ACC112 (cell line): ENCODE data around the gene CRLF1.

Experiments used
- H2AFZ ChIP-seq: fragments of 200-600 bp; sonication (generic); one replicate; pipeline ENCODE4 v1.6.0; 2017; ENCODE audit warnings: antibody characterized with exemption, low read length; ENCODE audit not compliant: unreplicated experiment
- H3K27ac ChIP-seq: fragments of 200-600 bp; sonication (generic); 2 replicates; pipeline ENCODE4 v1.5.1; 2014; ENCODE audit warnings: low read depth, mild to moderate bottlenecking, antibody characterized with exemption, low read length, moderate library complexity
- H3K27me3 ChIP-seq: fragments of 200-600 bp; sonication (generic); 2 replicates; pipeline ENCODE4 v1.6.1; 2014; ENCODE audit warnings: mild to moderate bottlenecking, antibody characterized with exemption, low read length, moderate library complexity, mixed read lengths; ENCODE audit not compliant: insufficient read depth
- H3K36me3 ChIP-seq: fragments of 200-600 bp; sonication (generic); 2 replicates; pipeline ENCODE4 v1.6.1; 2016; ENCODE audit warnings: mild to moderate bottlenecking, antibody characterized with exemption, low read length, moderate library complexity, mixed read lengths; ENCODE audit not compliant: insufficient read depth
- H3K4me1 ChIP-seq: fragments of 200-600 bp; sonication (generic); one replicate; pipeline ENCODE4 v1.6.1; 2016; ENCODE audit warnings: low read length, mixed read lengths; ENCODE audit not compliant: insufficient read depth, unreplicated experiment, control insufficient read depth
- H3K4me3 ChIP-seq: fragments of 200-600 bp; sonication (generic); 2 replicates; pipeline ENCODE4 v1.5.1; 2014; ENCODE audit warnings: mild to moderate bottlenecking, low read depth, low read length
- H3K79me2 ChIP-seq: fragments of 200-600 bp; sonication (generic); one replicate; pipeline ENCODE4 v1.6.0; 2016; ENCODE audit warnings: low read length; ENCODE audit not compliant: control insufficient read depth, unreplicated experiment, insufficient read depth

CRLF1 gene

GRCh38 chr19:18589380-18590272, 17.0 kb downstream of the CRLF1 start:
- Histone ChIP-seq H2AFZ (peak overlapping the region; percentile 87), H3K4me1 (peaks cover 5% of the 10 kb centered on the region), H3K27me3 (no peaks in the 10 kb centered on the region), H3K4me3 (peak overlapping the region; percentile 89), H3K27ac (peak overlapping the region; percentile 64), H3K36me3 (no peaks in the 10 kb centered on the region), H3K79me2 (no peaks in the 10 kb centered on the region)

GRCh38 chr19:18588611-18589379, 17.8 kb downstream of the CRLF1 start, which contains the start of gene REX1BD:
REX1BD (plus strand) TSS chr19:18588798; CDS start chr19:18588802, 4 bp downstream.
- peak within 1 kb of the TSS; percentile 87 for H2AFZ ChIP-seq
- peak within 1 kb of the TSS; percentile 89 for H3K4me3 ChIP-seq
- no peaks in the 10 kb centered on the region for H3K36me3 ChIP-seq
- no peaks in the 10 kb centered on the region for H3K27me3 ChIP-seq
- H3K27ac ChIP-seq: peak within 1 kb of the TSS; percentile 64
- peaks cover 5% of the 10 kb centered on the region for H3K4me1 ChIP-seq
- H3K79me2 ChIP-seq: no peaks in the 10 kb centered on the region

GRCh38 chr19:18587962-18588610, 18.5 kb downstream of the CRLF1 start:
- H3K27ac ChIP-seq: peak overlapping the region; percentile 64
- H2AFZ ChIP-seq: peak overlapping the region; percentile 83
- no peaks in the 10 kb centered on the region for H3K36me3 ChIP-seq
- H3K27me3 ChIP-seq: no peaks in the 10 kb centered on the region
- H3K4me1 ChIP-seq: peaks cover 5% of the 10 kb centered on the region
- H3K4me3 ChIP-seq: peak overlapping the region; percentile 89
- no peaks in the 10 kb centered on the region for H3K79me2 ChIP-seq

GRCh38 chr19:18587561-18587960, 19.0 kb downstream of the CRLF1 start:
- Histone ChIP-seq H3K36me3 (no peaks in the 10 kb centered on the region), H2AFZ (no peak overlapping the region), H3K79me2 (no peaks in the 10 kb centered on the region), H3K4me3 (peak overlapping the region; percentile 89), H3K4me1 (peaks cover 5% of the 10 kb centered on the region), H3K27me3 (no peaks in the 10 kb centered on the region), H3K27ac (no peak overlapping the region)

- H3K27ac ChIP-seq: no peak overlapping the region
- H3K4me1 ChIP-seq: peaks cover 5% of the 10 kb centered on the region
Measured at GRCh38 chr19:18586306-18586705, 20.3 kb downstream of the CRLF1 start.

GRCh38 chr19:18580311-18580710, 26.3 kb downstream of the CRLF1 start:
- Histone ChIP-seq H3K4me1 (no peaks in the 10 kb centered on the region), H3K79me2 (no peaks in the 10 kb centered on the region), H3K27me3 (no peaks in the 10 kb centered on the region), H3K4me3 (no peak overlapping the region), H2AFZ (no peak overlapping the region), H3K27ac (no peak overlapping the region), H3K36me3 (peaks cover 6% of the 10 kb centered on the region; the same call in 1 of the 2 replicates)

More at GRCh38 chr19:18586306-18586705, 20.3 kb downstream of the CRLF1 start:
- Histone ChIP-seq H3K36me3 (no peaks in the 10 kb centered on the region), H2AFZ (no peak overlapping the region), H3K79me2 (no peaks in the 10 kb centered on the region), H3K27me3 (no peaks in the 10 kb centered on the region), H3K4me3 (no peak overlapping the region)

GRCh38 chr19:18577365-18577914, 29.2 kb downstream of the CRLF1 start:
- no peak overlapping the region for H3K4me3 ChIP-seq
- H3K4me1 ChIP-seq: peaks cover 11% of the 10 kb centered on the region
- no peak overlapping the region for H2AFZ ChIP-seq
- no peaks in the 10 kb centered on the region for H3K27me3 ChIP-seq
- H3K79me2 ChIP-seq: peaks cover 17% of the 10 kb centered on the region
- no peak overlapping the region for H3K27ac ChIP-seq
- H3K36me3 ChIP-seq: peaks cover 11% of the 10 kb centered on the region; the same call in 1 of the 2 replicates

GRCh38 chr19:18576383-18576782, 30.2 kb downstream of the CRLF1 start:
- Histone ChIP-seq H3K4me3 (no peak overlapping the region), H3K27me3 (no peaks in the 10 kb centered on the region), H3K27ac (no peak overlapping the region), H3K4me1 (peaks cover 11% of the 10 kb centered on the region), H2AFZ (no peak overlapping the region), H3K36me3 (peaks cover 11% of the 10 kb centered on the region; the same call in 1 of the 2 replicates), H3K79me2 (peaks cover 23% of the 10 kb centered on the region)

- H3K27ac ChIP-seq: no peak overlapping the region
- H3K79me2 ChIP-seq: peaks cover 23% of the 10 kb centered on the region
- H3K4me1 ChIP-seq: peaks cover 11% of the 10 kb centered on the region
- H2AFZ ChIP-seq: no peak overlapping the region
- H3K36me3 ChIP-seq: peaks cover 11% of the 10 kb centered on the region; the same call in 1 of the 2 replicates
- no peaks in the 10 kb centered on the region for H3K27me3 ChIP-seq
- no peak overlapping the region for H3K4me3 ChIP-seq
Measured at GRCh38 chr19:18574691-18575291, 31.8 kb downstream of the CRLF1 start.
